K562 (cell line): ENCODE data around the gene HECW1. TPM values are rescaled to one million over a fixed set of nuclear protein-coding genes. Genes with fewer than 3 reads are reported as not detected.
A peak's percentile ranks its signal among the peaks of the same experiment; 100 is the strongest.

Source experiments
- ATAC-seq: fragments of 200-7000 bp; cut with Tn5 transposase; 3 replicates; pipeline ENCODE4 v1.9.1; 2020; ENCODE audit warnings: moderate library complexity
- BruUV-seq: library from RNA; stranded (reverse); fragments of 400-500 nt; replicated peaks from 2 replicates; lab custom pipeline; 2021; lab: Mats Ljungman, UMichigan
- CTCF ChIA-PET: fragments of 300-600 bp; formaldehyde crosslinking; extraction: SDS; loops from one replicate; lab custom pipeline; 2021; ENCODE audit warnings: low intra/inter-chr PET ratio; lab: Yijun Ruan, JAX
- POLR2A ChIA-PET: fragments of 300-600, 350-650 bp; sonication (Branson Sonifier 250); formaldehyde crosslinking; extraction: SDS; loops from one replicate; lab custom pipeline; 2021; ENCODE audit warnings: antibody characterized with exemption, inconsistent platforms; lab: Yijun Ruan, JAX
- DNase-seq, 4 experiments: peaks; one replicate each; pipeline versions ENCODE4 v3.0.0 to v3.0.0-alpha.2; 2011 to 2018; ENCODE audit warnings: low spot score in 3 of 4, mixed read lengths in 3 of 4; ENCODE audit errors: extremely low read depth in 1 of 4
- FAIRE-seq: peaks from 2 replicates; lab custom pipeline; 2011; peaks lifted over from hg19 to GRCh38; lab: Jason Lieb, UNC
- H2AFZ ChIP-seq: 2 replicates; pipeline ENCODE4 v1.6.0; 2011; ENCODE audit warnings: low read depth, low read length, control low read depth, inconsistent platforms
- H3K27ac ChIP-seq: fragments of 200-600 bp; 3 replicates; pipeline ENCODE4 v1.8.0; 2011; ENCODE audit warnings: low read depth, mild to moderate bottlenecking, control low read depth, inconsistent platforms, low read length, moderate library complexity, mixed read lengths; ENCODE audit errors: extremely low read depth
- H3K27me3 ChIP-seq, 2 experiments: fragments of 300-600 bp in 1 of 2; 2 replicates in 1 of 2; 3 replicates in 1 of 2; pipeline versions ENCODE4 v1.6.0 to v1.8.0; 2011; ENCODE audit warnings: inconsistent platforms in 2 of 2, low read length in 2 of 2, mild to moderate bottlenecking in 1 of 2, mixed read lengths in 1 of 2, moderate library complexity in 1 of 2; ENCODE audit not compliant: control insufficient read depth in 2 of 2, insufficient read depth in 2 of 2
- H3K36me3 ChIP-seq: fragments of 300-600 bp; 3 replicates; pipeline ENCODE4 v1.8.0; 2011; ENCODE audit warnings: mild to moderate bottlenecking, low read length, inconsistent platforms; ENCODE audit not compliant: control insufficient read depth, insufficient read depth
- H3K4me1 ChIP-seq, 2 experiments: fragments of 200-600 bp in 1 of 2; replicated peaks in 1 of 2; 2 replicates in 1 of 2; 3 replicates in 1 of 2; pipeline versions ENCODE4 v1.5.1 to v1.8.0; 2011; ENCODE audit warnings: inconsistent platforms in 2 of 2, low read length in 2 of 2, mild to moderate bottlenecking in 1 of 2, mixed read lengths in 1 of 2, moderate library complexity in 1 of 2; ENCODE audit not compliant: control insufficient read depth in 2 of 2, insufficient read depth in 2 of 2
- H3K4me2 ChIP-seq: 2 replicates; pipeline ENCODE4 v1.6.1; 2011; ENCODE audit warnings: low read length, control low read depth, inconsistent platforms, mixed read lengths; ENCODE audit not compliant: insufficient read depth
- H3K4me3 ChIP-seq: fragments of 200-600 bp; sonication (generic), shearing (Covaris generic); 2 replicates; pipeline ENCODE4 v1.5.1; 2016; ENCODE audit warnings: control low read depth, inconsistent platforms
- H3K79me2 ChIP-seq: fragments of 200-600 bp; 3 replicates; pipeline ENCODE4 v1.8.0; 2011; ENCODE audit warnings: low read length, inconsistent platforms; ENCODE audit not compliant: control insufficient read depth, insufficient read depth
- H3K9ac ChIP-seq, 2 experiments: 2 replicates each; pipeline versions ENCODE4 v1.6.0 to v1.6.1; 2011; ENCODE audit warnings: low read depth in 2 of 2, low read length in 2 of 2, control low read depth in 1 of 2, inconsistent platforms in 1 of 2, mild to moderate bottlenecking in 1 of 2, mixed read lengths in 1 of 2; ENCODE audit not compliant: insufficient read depth in 1 of 2
- H3K9me1 ChIP-seq: one replicate; pipeline ENCODE4 v1.6.0; 2011; ENCODE audit warnings: inconsistent platforms, mild to moderate bottlenecking, low read length, moderate library complexity; ENCODE audit not compliant: control insufficient read depth, insufficient read depth
- H3K9me3 ChIP-seq: replicated peaks from 2 replicates; pipeline ENCODE4 v1.5.1; 2011; ENCODE audit warnings: low read depth, low read length, inconsistent platforms; ENCODE audit not compliant: control insufficient read depth, insufficient read depth
- H4K20me1 ChIP-seq: replicated peaks from 2 replicates; pipeline ENCODE4 v1.6.1; 2011; ENCODE audit warnings: low read length, inconsistent platforms, mixed read lengths; ENCODE audit not compliant: control insufficient read depth, insufficient read depth
- CEBPG ChIP-seq, 3 experiments: fragments of 200-800 bp in 1 of 3; sonication (Bioruptor generic) in 1 of 3; sonication (generic) in 1 of 3; formaldehyde crosslinking in 1 of 3; IDR thresholded peaks in 2 of 3; conservative IDR thresholded peaks in 1 of 3; 2 replicates each; pipeline versions ENCODE4 v1.6.1 to v1.8.0; 2016 to 2022; ENCODE audit warnings: missing compliant biosample characterization in 2 of 3, missing genetic modification characterization in 2 of 3, mild to moderate bottlenecking in 1 of 3, missing genetic modification reagents in 1 of 3
- CTCF ChIP-seq, 3 experiments: IDR thresholded peaks in 2 of 3; conservative IDR thresholded peaks in 1 of 3; 2 replicates each; pipeline ENCODE4 v1.5.1; 2011 to 2012; ENCODE audit warnings: low read length in 3 of 3, mild to moderate bottlenecking in 3 of 3, control low read depth in 2 of 3, improper control_type of control experiment in 1 of 3, inconsistent platforms in 1 of 3, low read depth in 1 of 3, mixed read lengths in 1 of 3, moderate library complexity in 1 of 3; ENCODE audit not compliant: insufficient read depth in 2 of 3
- E2F6 ChIP-seq, 2 experiments: IDR thresholded peaks; 2 replicates each; pipeline ENCODE4 v1.6.1; 2011; ENCODE audit warnings: borderline replicate concordance in 1 of 2, control low read depth in 1 of 2, low read depth in 1 of 2, low read length in 1 of 2, mild to moderate bottlenecking in 1 of 2, mixed read lengths in 1 of 2, moderate library complexity in 1 of 2; ENCODE audit not compliant: insufficient read depth in 1 of 2, insufficient read length in 1 of 2, poor library complexity in 1 of 2, severe bottlenecking in 1 of 2; ENCODE audit errors: extremely low read depth in 1 of 2
- EZH2 ChIP-seq: IDR thresholded peaks from 2 replicates; pipeline ENCODE4 v1.6.1; 2012; ENCODE audit warnings: low read depth, mild to moderate bottlenecking, inconsistent platforms, low read length, borderline replicate concordance
- GATAD2B ChIP-seq: fragments of 450-650 bp; IDR thresholded peaks from 2 replicates; pipeline ENCODE4 v1.6.1; 2017; ENCODE audit warnings: mild to moderate bottlenecking, borderline replicate concordance
- HDGF ChIP-seq: fragments of 450-650 bp; IDR thresholded peaks from 2 replicates; pipeline ENCODE4 v1.6.1; 2016
- THAP12 ChIP-seq: fragments of 250-450 bp; sonication (Bioruptor Pico); IDR thresholded peaks from 2 replicates; pipeline ENCODE4 v1.9.0; 2021; ENCODE audit warnings: mild to moderate bottlenecking, inconsistent platforms
- USF1 ChIP-seq: sonication (generic); formaldehyde crosslinking; IDR thresholded peaks from 2 replicates; pipeline ENCODE4 v1.9.0; 2022; ENCODE audit warnings: mild to moderate bottlenecking, missing genetic modification reagents
- ZNF124 ChIP-seq: sonication (generic); formaldehyde crosslinking; IDR thresholded peaks from 2 replicates; pipeline ENCODE4 v1.8.1; 2022; ENCODE audit warnings: missing genetic modification reagents
- ZNF133 ChIP-seq: fragments of 250-450 bp; sonication (Bioruptor Pico); IDR thresholded peaks from 2 replicates; pipeline ENCODE4 v1.4.0; 2020; ENCODE audit warnings: mild to moderate bottlenecking
- WGBS: fragments of 100-300 bp; shearing (Covaris generic); methylation state at CpG from one replicate; pipeline ENCODE4 v1.1.6; 2016; ENCODE audit warnings: low coverage, mixed read lengths; ENCODE audit not compliant: insufficient coverage; ENCODE audit errors: missing lambda C conversion rate; 5-methylcytosine and 5-hydroxymethylcytosine counted together
- in situ Hi-C: fragments of 300-500 bp; cut with MboI; formaldehyde crosslinking; loops from 4 replicates; pipeline ENCODE4 v1.15.0; 2018; ENCODE audit warnings: inconsistent platforms, mixed read lengths
- intact Hi-C: fragments of 100-400 bp; cut with micrococcal nuclease; formaldehyde crosslinking; loops from 2 replicates; pipeline ENCODE4 v1.14.2; 2022
- polyA plus RNA-seq, 8 experiments: library from polyadenylated mRNA; depleted of rRNA in 4 of 8; stranded (reverse) in 5 of 8; unstranded in 3 of 8; fragments of >200 nt; fragmentation: Nextera tagmentation in 2 of 8; fragmentation: Illumina TruSeq in 1 of 8; extraction: Ambion mirVana in 2 of 8; extraction: Trizol in 1 of 8; gene quantifications; 2 replicates each; pipeline versions ENCODE4 v1.2.1 to v1.2.3, GENCODE V29; 2011 to 2014; ENCODE audit warnings: inconsistent platforms in 1 of 8, missing spikeins in 1 of 8
- total RNA-seq, 7 experiments: library from RNA; depleted of rRNA in 6 of 7; stranded (reverse); fragments of >200 nt in 6 of 7; fragmentation: Illumina TruSeq in 2 of 7; extraction: Trizol in 2 of 7; gene quantifications; 2 replicates each; pipeline versions ENCODE4 v1.2.1 to v1.2.3, GENCODE V29; 2011 to 2021; ENCODE audit warnings: low replicate concordance in 1 of 7

HECW1 gene
- total and polyA plus RNA-seq, 9 of the 15 experiments (the other 6 are each of a cell fraction or from before 2014, with no cell fraction given) = 0.07 to 0.31 (median 0.13) TPM; not detected in 4

- TF ChIP-seq USF1 (CRISPR knock-in tag) (no peak), CEBPG (CRISPR knock-in tag; IDR thresholded peaks at IDR 0.05) (no peak), CEBPG (tag; conservative IDR thresholded peaks at IDR 0.05 in 1 of 2, IDR thresholded peaks at IDR 0.05 in 1 of 2) (no peak), GATAD2B (no peak), EZH2 (no peak), HDGF (no peak), ZNF133 (no peak), ZNF124 (CRISPR knock-in tag) (no peak), E2F6 (IDR thresholded peaks at IDR 0.05; ENCODE audit: borderline replicate concordance in 1 of 2, extremely low read depth in 1 of 2, insufficient read depth in 1 of 2, insufficient read length in 1 of 2, low read depth in 1 of 2, low read length in 1 of 2, poor library complexity in 1 of 2, severe bottlenecking in 1 of 2) (no peak)
These were observed 278.1 kb downstream of the HECW1 start (continued) for GRCh38 chr7:43390576-43390975.

GRCh38 chr7:43391518-43391917, 279.1 kb downstream of the HECW1 start:
- no peaks in the 10 kb centered on the region for H3K9me3 ChIP-seq
- DNase-seq (no peak), FAIRE-seq (no peak)
- no peak overlapping the region for H2AFZ ChIP-seq
- in situ Hi-C loops = no loop called here
- H4K20me1 ChIP-seq = no peaks in the 10 kb centered on the region
- no peaks in the 10 kb centered on the region for H3K4me1 ChIP-seq
- H3K9ac ChIP-seq = no peak overlapping the region
- H3K4me2 ChIP-seq = no peak overlapping the region
- no peak for TF ChIP-seq THAP12 (CRISPR knock-in tag)
- TF ChIP-seq CTCF (IDR thresholded peaks at IDR 0.05 in 2 of 3, conservative IDR thresholded peaks at IDR 0.05 in 1 of 3; ENCODE audit: insufficient read depth in 2 of 3, low read depth in 1 of 3, low read length in 3 of 3) = 0 out of 6 replicates have a peak, but pooled peaks of 2 of the 3 experiments have one; percentile 9 to 14
- TF ChIP-seq, all 486 proteins: peak for 1
- H3K36me3 ChIP-seq = no peaks in the 10 kb centered on the region
- H3K9me1 ChIP-seq = no peaks in the 10 kb centered on the region
- no TSS peak for BruUV-seq
- CTCF ChIA-PET = no interaction called here
- 0% methylated on average over 1 of the region's 1 CpG for WGBS
- intact Hi-C loops = no loop called here
- no peak overlapping the region for H3K4me3 ChIP-seq
- ATAC-seq = no peak
- no peaks in the 10 kb centered on the region for H3K79me2 ChIP-seq
- no peaks in the 10 kb centered on the region for H3K27me3 ChIP-seq
- POLR2A ChIA-PET = no interaction called here
- no peak overlapping the region for H3K27ac ChIP-seq
